NCI-H748 (cell line): ENCODE results near the gene SLC2A6.

Experiments used
- DNase-seq: peaks from one replicate; lab custom pipeline; 2025; ENCODE audit not compliant: unreplicated experiment; lab: John Stamatoyannopoulos, UW

The SLC2A6 gene, protein sequence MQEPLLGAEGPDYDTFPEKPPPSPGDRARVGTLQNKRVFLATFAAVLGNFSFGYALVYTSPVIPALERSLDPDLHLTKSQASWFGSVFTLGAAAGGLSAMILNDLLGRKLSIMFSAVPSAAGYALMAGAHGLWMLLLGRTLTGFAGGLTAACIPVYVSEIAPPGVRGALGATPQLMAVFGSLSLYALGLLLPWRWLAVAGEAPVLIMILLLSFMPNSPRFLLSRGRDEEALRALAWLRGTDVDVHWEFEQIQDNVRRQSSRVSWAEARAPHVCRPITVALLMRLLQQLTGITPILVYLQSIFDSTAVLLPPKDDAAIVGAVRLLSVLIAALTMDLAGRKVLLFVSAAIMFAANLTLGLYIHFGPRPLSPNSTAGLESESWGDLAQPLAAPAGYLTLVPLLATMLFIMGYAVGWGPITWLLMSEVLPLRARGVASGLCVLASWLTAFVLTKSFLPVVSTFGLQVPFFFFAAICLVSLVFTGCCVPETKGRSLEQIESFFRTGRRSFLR

DNA sequence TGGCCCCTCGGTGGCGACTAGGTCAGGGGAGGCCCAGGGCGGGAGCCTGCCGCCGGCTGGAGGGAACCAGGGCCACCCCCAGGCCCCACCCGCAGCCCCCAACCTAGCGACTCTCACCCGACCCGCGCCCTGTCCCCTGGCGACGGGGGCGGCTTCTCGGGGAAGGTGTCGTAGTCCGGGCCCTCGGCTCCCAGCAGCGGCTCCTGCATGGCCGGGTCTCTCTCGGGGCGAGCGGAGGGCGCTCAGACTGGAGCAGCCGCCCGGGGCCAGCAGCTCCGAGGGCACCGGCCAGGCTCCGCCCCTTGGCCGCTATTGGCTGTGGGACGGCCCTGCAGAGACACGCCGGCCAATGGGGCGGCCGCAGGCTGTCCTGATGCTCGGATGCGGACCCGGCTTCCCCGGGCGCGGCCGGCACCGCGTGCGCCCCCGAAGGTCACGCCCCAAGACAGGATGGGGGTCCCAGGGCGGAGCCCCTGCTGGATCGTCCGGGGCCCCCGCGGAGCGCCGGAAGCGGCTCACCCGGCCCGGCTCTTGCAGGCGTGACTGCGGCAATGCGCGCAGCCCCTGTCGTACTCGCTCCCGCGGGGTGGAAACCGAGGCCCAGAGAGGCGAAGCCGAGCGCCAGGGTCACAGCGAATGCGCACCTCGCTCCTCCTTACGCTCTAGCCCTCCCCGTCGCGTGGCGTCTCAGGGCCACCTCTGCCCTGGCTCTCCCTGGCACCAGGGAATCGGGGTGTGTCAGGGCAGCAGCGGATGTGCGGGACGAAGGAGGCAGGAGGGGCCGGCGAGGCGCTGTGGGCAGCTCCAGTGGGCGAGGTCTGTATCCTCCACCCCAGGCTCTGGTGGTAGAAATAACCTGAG is at the start of gene SLC2A6:
Gene SLC2A6 (minus strand): TSS at position 249 of the 861 bp plus-strand sequence. CDS start 40 bp downstream, at position 209.
- peak; percentile 93 for DNase-seq

DNA sequence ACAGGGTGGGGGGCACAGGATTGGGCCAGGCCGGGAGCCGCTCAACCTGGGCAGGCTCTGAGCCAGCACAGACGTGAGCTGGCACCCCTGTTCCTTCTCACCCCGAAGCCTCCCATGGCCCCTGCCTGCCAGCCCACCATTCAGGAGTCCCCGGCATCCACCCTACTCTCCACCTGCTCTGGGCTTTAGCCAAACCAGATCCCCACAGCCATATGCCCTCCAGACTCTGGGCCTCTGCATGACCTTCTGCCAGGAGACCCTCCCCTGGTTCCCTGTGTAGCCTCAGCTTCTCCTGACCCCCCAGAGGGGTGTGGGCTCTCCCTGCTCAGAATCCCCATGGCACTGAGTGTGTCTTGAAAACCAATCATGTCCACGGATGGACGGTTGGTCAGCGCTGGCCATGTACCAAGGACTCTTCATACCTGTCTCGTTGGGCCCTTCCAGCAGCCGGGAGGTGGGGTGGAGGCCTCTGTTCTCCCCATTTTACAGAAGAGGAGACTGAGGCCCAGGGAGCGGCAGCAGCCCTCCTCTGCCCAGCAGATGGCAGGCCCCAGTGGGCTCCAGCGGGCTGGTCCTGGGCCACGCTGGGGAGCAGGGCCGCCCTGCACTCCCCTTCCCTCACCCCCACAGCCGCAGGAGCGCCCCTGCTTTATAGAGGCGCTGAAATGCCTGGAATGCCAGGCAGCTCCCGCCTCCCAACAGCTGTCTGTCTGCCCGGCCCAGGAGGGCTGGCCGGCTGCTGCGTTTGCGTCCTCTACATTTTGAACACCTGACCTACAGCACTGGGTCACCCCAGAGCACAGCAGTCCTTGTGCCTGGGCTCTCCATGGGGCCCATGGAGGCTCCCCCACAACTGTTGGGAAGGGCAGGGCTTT is 49.3 kb upstream of the SLC2A6 start:
- DNase-seq = no peak

DNA sequence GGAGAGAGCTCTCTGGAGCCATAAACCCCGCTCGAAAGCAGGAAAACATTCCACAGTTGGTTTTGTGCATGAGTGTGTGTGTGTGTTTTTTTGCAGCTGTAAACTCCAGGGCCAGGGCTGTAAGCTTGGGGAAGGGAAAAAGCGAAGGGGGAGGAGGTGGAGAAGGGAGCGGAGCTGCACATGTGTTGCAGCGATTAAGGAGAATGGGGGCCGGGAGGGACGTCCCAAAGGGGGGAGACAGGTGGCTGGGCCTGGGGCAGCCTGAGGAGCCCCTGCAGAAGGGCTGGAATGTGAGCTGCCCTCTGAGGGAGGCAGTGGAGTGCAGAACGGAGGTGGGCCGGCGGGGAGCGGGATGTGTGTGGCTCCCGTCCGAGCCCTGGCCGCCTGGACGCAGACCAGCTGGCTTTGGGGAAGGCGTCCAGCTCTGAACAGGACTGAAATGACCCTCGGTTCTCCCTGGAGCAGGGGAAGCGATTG is 48.6 kb upstream of the SLC2A6 start:
- DNase-seq = no peak

DNA sequence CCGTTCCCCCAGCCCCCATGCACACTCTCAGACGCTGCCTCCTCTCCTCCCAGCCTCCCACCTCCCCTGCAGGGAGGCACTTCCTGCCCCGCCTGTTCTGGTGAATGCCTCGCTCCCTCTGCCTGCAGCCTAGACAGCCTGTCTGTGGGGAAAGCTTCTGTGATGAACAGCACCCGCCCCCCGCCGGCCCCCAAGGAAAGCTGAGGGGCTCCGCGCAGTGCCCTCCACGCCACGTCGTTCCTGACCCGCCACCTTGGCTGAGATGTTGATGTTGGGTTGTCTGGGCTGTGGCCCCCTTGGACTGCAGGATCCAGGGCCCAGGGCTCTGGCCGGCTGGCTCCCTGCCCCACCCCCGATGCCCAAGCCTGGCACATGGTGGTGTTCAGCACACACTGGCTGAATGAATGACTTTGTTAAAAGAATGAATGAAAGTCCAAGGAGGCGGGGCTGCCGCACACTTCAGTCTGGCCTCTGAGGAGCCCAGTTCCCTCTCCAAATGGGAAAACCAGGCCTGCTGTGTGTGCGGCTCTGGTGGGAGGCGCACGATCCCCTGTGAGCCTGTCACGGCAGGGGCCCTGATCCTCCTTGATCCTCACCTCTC is 47.9 kb upstream of the SLC2A6 start:
- peak; percentile 44 for DNase-seq

DNA sequence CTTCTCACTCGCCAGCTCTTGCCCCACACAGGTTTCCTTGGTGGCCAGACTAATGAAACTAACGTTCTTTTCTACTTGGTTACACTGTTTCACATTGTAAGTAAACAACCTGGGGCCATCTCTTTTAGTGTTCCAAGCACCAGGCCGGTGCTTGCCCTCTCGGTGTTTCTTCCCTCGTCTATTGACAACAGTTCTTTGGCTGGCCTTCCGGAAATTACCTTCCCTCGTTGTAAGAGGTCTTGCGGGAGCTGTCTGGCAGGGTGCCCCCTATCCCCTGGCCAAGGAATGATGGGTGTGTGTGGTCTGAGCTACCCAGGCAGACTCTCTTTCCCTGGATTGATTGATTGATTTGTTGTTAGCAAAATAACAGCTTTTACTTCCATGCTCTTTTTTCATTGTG is 46.8 kb upstream of the SLC2A6 start:
- DNase-seq = no peak

- no peak for DNase-seq
Measured at GRCh38 chr9:133524679-133525228, 45.9 kb upstream of the SLC2A6 start, which contains the start of gene MYMK. Gene MYMK, minus strand, starts transcription at chr9:133524959. Its CDS starts 115 bp downstream, at chr9:133524844.

DNA sequence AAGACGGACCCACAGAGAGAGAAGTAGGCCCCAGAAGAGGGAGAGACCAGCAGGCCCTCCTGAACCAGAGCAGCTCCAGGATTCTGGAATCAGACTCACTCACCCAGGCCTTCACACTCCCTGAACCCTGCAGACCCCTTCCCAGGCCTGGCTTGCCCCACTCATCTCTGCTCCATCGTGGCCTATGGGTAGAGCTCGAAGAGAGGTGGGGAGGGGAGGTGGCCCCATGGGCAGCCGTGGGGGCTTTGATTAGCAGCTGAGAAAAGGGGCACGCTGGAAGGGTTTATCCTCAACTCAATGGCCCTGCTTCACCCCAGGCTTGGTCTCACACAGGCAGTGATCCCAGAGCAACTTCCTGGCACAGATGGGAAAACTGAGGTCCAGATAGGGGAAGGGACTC is 45.2 kb upstream of the SLC2A6 start:
- no peak for DNase-seq

DNA sequence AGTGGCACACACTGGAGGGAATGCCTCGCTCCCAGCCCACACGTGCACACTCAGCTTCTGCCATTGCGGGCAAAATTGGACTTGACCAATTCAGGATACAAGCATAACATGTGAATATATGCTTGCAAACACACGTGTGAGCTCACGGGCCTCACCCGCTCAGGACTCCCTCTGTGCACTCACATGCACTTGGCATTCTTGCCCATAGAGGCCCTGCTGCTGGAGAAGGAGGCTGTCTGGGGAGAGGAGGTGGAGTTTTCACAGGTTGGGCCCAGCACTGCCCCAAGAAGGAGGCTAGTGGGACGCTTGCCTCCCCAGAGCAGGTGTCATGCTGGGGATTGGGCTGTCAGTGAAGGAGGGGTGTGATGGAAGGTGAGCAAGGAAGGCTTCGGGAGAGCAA is 44.2 kb upstream of the SLC2A6 start:
- DNase-seq = no peak

DNA sequence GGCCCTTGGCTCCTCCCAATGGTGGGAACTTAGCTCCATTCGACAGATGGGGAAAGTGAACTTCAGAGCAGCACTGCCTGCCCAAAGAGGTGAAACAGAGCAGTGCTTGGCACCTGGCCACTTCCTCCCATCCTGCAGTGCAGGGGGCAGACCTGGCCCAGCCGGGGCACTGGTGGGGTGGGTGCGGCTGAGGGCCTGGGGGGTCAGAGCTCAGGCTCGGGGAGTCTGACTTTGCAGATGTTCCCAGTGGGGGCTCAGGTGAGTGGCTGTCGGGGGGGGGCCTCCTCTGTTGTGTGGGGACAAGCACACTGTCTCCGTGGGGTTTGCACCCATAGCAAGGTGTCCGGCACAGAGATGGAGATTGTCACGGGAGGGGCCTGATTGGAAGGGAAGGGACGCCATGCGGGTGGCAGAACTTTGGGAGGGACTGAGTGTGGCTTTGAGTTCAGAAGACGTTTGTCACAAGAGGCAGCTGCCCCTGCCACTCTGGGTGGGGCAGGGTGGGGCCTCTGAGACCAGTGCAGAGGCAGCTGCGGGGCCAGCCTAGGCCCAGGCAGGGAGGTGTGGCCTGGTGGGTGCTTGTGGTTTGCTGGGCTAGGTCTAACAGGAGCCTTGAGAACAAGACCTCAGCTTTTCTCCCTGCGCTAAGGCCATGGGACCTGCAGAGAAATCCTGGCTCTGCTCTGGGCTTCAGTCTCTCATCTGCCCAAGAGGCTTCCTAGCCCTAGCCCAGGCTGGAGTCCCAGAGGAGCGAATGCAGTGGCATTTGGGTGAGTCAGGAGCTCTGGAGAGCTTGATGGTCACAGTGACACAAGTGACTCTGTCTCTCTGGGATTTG is 43.4 kb upstream of the SLC2A6 start:
- DNase-seq = no peak

- DNase-seq = no peak
Measured at GRCh38 chr9:133521122-133522072, 42.5 kb upstream of the SLC2A6 start.

DNA sequence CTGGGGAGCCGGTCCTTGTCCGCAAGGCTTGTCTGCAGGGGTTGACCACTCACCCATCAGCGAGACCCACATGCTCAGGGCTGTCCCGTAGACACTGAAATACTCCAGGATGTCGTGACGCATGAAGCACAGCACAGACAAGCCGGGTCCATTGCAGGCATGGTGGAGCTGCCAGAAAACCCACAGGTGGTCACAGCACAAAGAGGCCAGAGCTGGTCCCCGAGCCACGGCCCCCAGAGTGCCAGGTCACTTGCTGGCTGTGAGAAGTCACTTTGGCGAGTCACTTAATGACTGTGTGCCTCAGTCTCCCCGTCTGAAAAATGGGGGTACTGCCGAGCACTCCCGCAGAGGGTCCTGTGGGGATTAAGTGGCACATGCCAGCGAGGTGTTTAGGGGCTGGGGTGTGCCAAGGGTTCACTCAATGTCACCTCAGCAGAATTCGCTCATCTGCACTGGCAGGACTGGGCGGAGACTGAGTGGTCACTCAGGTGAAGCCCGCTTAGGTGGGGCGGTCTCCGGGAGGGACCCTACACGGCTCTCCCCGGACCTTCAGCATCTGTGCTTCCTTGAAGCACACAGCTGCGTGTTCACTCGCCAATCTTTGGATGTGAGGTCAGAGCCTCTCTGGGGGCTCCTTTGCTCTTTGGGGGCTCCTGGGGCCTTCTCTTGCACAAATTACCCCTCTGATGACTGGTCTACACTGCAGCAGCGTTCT is 41.4 kb upstream of the SLC2A6 start:
- no peak for DNase-seq

GRCh38 chr9:133519693-133520092 is 40.8 kb upstream of the SLC2A6 start:
- no peak for DNase-seq

GRCh38 chr9:133518706-133519449 is 40.0 kb upstream of the SLC2A6 start:
- DNase-seq = no peak

DNA sequence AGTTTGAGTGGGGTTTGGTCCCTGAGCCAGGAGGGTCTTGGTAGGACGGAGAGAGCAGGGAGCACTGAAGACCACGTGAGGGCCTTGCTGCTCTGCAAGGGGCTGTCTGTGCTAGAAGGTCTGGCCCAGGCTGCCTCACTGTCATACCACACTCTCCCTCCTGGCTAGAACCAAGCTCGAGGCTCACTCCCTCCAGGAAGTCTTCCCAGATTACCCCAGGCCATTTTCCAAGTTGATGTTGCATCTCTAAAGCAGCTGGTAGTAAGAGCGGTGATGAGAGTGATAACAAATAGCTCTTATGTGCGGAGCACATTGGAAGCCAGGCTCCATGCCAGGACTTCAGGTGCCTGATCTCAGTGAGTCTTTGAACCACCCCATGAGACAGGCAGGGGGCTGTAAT is 39.3 kb upstream of the SLC2A6 start:
- no peak for DNase-seq

DNA sequence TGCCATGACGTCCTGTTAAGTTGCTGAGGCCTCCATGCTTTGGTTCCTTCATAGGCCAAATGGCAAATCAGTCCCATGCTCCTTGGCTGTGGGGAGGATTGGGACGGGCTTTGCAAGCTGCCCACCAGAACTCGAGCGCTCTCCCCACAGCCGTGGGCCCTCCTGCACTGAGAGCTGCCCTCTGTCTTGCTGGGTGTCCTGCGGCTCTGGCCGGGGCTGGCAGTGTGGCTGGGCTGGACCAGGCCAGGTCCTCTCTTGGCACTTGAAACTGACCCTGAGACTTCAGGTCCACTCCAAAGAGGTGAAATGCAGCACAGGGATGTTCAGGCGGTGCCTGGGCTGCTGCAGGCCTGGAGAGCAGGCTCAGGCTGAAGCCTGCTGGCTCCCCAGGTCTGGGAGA is 38.8 kb upstream of the SLC2A6 start:
- DNase-seq = no peak

DNA sequence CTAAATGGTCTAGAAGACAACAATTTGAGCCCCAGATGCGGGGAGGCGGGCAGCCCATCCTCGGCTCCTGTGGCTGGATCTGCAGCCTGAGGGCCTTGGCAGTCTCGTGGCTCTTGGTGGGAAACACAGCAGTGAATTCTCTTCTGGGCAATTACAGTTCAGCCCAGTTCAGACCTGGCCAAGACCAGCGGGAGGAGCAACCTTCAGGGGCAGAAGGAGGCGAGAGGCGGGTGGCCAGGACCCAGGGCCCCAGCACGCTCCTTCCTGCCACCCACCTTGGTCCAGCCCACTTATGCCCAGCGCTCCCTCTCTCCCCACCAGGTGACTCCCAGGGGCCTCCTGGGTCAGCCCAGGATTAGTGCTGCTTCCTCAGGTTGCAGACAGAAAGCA is 38.1 kb upstream of the SLC2A6 start:
- DNase-seq = no peak
